ENCODE measurements around the gene CYP26A1. TPM values are rescaled to one million over a fixed set of nuclear protein-coding genes. Genes with fewer than 3 reads are reported as not detected.
"Not testable (repeated sequence)": the region's sequence is repeated elsewhere in the genome, so short reads cannot be mapped to it uniquely, and the experiment has no call there.

The CYP26A1 gene
- polyA plus RNA-seq, 5 donors: 0.15 to 0.40 (median 0.30) TPM; not detected in 1

- DNase-seq: no peak
Measured at GRCh38 chr10:93079663-93080349, 6.1 kb downstream of the CYP26A1 start.

- DNase-seq: no peak
Measured at GRCh38 chr10:93080350-93081046, 6.8 kb downstream of the CYP26A1 start.

DNA sequence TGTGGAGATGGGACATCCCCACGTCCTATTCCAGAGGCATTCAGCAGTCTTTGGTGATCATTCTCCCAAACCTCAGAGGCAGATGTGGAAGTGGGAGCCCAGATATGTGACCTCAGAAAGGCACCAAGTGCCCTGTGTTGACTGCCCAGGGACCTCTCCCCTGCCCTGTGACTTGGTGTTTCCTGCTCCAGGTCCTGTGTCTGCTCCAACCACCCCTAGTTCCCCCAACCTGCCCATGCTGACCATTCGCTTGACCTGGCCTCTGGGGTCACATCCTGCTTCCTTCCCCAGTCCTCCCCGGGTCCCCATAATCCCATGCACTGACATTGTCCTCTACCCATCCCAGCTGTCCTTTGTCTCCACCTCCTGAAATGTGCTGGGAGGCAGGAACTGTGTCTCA lies 7.6 kb downstream of the CYP26A1 start:
- no peak for DNase-seq

DNA sequence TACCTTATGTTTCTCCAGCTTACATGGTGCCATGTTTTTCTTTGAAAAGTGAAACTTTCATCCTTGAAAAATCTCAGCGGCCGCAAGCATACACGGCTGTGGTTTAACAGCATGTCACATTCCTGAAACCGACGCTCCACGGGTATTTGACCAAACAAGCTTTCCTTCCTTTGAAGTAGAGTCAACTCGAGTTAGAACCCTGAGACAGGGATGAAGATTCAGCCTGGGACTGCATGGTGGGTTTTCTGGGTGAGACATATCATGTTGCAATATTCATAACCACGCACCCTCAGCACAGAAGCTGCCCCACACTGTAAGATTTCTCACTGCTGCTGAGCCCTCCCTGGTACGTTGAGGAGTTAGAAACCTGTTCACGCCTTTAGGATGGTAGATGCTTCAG lies 8.1 kb downstream of the CYP26A1 start:
- no peak for DNase-seq

- DNase-seq: no peak
Measured at GRCh38 chr10:93083743-93084539, 10.2 kb downstream of the CYP26A1 start.

DNA sequence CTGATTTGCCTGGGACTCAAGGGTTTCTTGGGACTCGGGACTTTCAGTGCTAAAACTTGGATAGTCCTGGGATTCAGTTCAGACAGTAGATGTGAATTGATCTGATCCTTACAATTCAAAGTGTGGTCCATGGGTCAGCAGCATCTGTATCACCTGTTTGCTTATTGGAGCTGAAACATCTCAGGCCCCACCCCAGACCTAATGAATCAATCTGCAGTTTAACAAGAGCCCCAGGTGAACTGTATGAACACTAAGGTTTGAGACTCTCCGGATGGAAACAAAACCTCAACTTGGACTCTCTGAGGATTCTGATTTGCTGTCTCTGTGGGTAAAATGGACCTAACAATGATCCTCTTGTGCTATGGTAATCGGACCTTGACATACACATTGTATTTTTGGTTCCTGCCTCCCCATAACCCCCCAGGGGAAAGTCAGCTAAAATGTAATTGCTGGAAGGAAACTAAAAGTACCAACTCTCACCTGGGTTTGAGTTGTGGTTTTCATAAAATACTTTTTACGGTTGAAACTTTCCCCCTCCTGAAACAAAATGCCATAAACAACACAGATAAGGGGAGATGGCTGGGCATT lies 11.7 kb downstream of the CYP26A1 start:
- no peak for DNase-seq

- no peak for DNase-seq
Measured at GRCh38 chr10:93086289-93086688, 12.6 kb downstream of the CYP26A1 start.

DNA sequence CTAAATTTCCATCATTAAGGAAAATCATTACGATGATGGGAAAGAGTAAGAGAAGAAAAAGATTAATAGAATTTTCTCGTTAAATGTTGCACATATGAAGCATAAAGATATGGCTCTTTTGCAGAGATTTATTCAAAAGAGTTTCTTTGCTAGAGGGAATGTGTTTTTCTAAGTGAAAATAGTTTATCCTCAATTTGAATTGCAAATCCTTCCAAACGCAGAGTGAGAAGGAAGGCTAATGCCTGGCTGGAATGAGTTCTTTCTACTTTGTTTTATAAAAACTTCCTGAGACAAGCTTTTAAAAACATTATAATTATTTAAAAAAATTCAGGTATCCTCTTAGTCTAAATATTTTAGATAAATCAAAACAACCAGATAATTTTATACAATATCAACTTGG lies 14.2 kb downstream of the CYP26A1 start:
- no peak for DNase-seq

GRCh38 chr10:93088466-93088865 lies 14.8 kb downstream of the CYP26A1 start:
- no peak for DNase-seq

DNA sequence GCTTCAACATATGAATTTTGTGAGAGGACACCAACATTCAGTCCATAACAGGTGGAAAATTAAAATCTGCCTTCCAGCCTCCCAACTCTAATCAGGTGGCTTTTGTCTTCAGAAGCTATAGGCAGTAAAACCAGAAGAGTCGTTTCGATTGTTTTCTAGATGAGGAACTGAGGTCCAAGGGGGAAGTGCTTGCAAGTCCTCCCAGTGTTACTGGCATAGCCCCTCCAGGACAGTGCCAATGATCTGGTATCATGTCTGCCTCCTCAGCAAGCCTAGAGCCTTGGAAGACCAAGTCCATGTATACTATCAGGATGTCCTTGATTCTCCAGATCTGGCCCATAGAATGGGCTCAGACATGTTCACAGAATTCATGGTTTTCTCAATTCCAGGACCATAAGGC lies 16.9 kb downstream of the CYP26A1 start:
- no peak for DNase-seq

DNA sequence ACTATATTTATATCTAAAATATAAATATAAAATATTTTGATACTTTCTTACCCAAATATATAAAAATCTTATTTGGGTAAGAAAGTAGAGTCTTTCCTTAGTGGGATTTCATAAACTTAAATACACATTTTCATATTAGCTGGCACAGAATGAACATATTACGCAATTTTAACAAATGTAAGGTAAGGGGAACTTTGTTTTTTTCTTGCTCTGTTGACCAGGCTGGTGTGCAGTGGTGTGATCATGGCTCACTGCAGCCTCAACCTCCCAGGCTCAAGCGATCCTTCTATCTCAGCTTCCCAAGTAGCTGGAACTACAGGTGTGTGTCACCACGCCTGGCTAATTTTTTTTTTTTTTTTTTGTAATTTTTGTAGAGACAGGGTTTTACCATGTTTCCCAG lies 18.3 kb downstream of the CYP26A1 start:
- DNase-seq: no peak

DNA sequence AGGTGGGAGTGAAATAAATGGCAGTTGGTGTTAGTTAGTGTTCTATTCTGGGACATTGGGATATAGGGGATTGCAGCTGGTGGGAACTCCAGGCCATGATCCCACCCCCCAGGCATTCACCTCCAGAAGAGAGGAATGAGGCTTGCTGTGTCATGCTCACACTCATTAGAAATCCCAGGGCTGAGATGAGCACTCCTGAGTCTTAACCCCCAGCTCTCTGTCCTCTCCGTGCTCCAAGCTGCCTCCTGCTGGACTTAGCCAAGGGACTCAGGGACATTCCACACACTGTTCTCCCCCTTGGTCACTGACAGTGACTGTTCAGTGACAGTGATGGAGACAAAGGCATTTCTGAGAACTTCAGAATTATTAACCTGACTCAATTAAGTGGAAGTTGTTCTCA lies 21.5 kb downstream of the CYP26A1 start:
- DNase-seq: no peak

DNA sequence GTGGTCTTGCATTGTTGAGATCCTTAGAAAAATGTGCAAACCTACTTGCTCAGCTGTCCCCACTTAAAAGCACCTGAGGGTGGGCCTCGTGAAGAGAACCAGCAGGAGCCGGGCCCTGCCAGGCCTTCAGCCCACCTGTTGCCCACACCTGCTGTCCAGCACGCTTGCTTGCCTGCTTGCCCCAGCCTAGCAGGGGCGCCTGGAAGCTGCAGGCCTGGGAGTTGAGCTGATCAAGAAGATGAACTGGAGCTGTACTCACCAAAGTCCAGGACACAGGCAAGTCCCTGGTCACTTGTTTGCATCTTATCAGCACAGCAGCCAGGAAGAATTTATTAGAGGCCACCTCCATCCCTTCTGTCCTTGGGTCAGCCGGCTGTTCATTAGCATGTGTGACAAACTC lies 23.2 kb downstream of the CYP26A1 start:
- DNase-seq: no peak

DNA sequence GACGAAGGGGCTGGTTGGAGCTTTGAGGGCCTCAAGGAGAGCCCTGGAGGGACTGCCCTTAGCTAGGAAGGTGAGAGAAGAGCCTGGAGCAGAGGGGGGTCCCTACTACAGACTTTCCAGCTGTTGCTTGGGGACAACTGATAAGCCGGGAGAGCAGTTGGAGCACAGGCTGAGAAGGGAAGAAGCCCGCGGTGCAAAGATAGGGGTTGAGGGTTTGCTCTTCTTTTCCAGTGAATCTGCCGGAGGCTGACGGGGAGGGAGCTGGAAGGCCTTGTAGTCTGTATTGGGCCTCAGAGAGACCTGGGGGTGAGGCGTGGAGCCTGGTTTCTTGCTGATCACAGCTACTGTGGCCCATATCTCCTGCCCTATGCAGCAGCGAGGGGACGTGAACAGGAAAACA lies 23.7 kb downstream of the CYP26A1 start:
- no peak for DNase-seq

DNA sequence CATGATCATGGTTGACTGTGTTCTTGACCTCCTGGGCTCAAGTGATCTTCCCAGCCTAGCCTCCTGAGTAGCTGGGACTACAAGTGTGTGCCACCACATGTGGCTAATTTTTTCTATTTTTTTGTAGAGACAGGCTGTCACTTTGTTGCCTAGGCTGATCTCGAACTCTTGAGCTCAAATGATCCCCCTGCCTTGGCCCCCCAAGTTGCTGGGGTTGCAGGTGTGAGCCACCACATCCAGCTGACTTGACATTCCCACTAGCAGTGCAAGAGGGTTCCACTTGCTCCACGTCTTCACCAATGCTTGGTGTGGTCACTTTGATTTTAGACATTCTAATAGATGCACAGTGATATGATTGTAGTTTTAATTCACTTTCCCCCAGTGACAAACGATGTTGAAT lies 25.1 kb downstream of the CYP26A1 start:
- no peak for DNase-seq

- DNase-seq: no peak
Measured at GRCh38 chr10:93099670-93100069, 26.0 kb downstream of the CYP26A1 start.

GRCh38 chr10:93101148-93101547 lies 27.5 kb downstream of the CYP26A1 start:
- DNase-seq: not testable (repeated sequence)

- no peak for DNase-seq
Measured at GRCh38 chr10:93103953-93104352, 30.3 kb downstream of the CYP26A1 start.

- DNase-seq: no peak
Measured at GRCh38 chr10:93106631-93107072, 33.0 kb downstream of the CYP26A1 start.

- no peak for DNase-seq
Measured at GRCh38 chr10:93110472-93111146, 36.9 kb downstream of the CYP26A1 start.

DNA sequence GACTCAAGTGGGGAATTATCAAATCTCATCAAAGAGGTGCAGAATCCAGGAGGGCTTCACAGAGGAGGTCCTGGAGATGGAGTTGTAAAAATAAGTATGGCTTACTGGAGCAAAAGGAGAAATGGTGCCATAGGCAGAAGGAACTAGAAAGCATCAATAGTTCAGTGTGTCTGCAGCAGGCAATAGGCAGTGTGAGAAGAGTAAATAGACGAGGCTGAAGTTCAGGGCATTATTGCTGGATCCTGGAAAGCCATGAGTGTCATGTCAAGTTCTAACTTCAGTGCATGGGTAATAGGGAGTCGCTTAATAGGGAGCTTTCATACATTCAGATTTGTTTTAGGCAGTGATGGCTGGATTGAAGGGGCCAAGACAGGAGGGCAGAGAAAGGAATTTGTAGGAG lies 39.3 kb downstream of the CYP26A1 start:
- no peak for DNase-seq

All from right lung (tissue), 5 donors.